ENCODE data around the gene METTL27.
"Not testable (repeated sequence)": the region's sequence is repeated elsewhere in the genome, so short reads cannot be mapped to it uniquely, and the experiment has no call there.

The METTL27 gene

DNA sequence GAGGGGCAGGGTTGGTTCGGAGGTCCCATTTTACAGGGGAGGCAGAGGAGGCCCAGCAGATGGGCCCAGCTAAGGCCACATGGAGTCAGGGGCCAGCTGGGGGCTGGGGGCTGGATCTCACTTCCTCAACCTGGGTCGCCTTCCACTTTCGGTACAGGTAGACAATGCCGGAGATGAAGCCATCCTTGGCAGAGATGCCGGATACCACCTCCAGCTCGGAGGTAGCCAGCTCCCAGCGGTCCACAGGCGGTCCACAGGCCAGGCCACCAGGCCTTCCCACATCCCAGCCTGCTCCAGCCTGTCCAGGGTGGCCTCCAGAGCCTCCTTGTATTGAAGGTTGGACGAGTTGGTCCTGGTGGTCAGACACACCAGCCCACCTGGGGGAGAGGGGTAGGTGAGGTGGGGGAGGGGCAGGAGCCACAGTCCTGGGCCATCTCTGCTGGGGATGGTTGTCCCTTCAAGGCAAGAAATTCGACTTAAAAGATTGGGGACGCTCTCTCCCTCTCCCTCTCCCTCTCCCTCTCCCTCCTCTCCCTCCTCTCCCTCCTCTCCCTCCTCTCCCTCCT is 7.6 kb downstream of the METTL27 start:
- DNase-seq = no peak

DNA sequence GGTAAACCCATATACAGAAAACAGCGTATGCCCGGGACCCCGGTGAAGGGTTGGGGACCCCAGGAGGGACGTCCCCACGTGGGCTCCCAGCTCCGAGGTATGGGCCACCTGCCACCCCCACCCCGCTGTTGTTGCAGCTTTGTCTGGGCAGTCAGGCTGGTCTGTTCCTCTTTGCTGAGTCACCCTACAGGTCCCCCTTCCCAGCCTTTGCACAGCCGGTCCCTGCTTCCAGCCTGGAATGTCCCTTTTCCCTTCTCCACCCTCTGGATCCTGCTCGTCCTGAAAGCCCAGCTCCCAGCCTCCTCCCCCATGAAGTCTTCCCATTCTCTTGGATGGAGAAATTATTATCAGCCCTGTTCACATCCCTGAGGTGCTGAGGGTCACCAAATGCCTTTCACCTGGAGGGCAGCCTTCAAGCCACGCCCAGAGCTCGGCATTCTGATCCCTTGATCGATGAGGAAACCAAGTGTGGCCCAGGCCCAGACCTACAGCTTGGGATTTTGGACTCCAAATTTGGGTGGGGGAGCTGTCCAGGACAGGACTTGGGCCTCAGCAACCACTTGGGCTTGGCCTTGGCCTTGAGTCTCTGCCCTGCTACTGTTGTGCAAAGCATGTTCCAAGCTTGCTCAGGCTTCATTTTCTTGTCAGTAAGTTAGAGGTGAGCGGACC is 8.9 kb downstream of the METTL27 start:
- no peak for DNase-seq

GRCh38 chr7:73832806-73833205 is 9.5 kb downstream of the METTL27 start:
- DNase-seq = no peak

DNA sequence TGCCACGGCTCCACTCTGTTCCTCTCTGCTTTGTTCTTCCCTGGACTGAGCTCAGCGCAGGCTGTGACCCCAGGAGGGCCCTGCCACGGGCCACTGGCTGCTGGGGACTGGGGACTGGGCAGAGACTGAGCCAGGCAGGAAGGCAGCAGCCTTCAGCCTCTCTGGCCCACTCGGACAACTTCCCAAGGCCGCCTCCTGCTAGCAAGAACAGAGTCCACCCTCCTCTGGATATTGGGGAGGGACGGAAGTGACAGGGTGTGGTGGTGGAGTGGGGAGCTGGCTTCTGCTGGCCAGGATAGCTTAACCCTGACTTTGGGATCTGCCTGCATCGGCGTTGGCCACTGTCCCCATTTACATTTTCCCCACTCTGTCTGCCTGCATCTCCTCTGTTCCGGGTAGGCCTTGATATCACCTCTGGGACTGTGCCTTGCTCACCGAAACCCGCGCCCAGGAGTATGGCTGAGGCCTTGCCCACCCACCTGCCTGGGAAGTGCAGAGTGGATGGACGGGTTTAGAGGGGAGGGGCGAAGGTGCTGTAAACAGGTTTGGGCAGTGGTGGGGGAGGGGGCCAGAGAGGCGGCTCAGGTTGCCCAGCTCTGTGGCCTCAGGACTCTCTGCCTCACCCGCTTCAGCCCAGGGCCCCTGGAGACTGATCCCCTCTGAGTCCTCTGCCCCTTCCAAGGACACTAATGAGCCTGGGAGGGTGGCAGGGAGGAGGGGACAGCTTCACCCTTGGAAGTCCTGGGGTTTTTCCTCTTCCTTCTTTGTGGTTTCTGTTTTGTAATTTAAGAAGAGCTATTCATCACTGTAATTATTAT is 10.3 kb downstream of the METTL27 start:
- DNase-seq = no peak

DNA sequence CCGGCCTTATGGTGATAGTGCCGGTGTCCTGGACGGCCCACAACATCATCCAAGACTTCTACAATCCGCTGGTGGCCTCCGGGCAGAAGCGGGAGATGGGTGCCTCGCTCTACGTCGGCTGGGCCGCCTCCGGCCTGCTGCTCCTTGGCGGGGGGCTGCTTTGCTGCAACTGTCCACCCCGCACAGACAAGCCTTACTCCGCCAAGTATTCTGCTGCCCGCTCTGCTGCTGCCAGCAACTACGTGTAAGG is 10.8 kb downstream of the METTL27 start:
- DNase-seq = no peak

DNA sequence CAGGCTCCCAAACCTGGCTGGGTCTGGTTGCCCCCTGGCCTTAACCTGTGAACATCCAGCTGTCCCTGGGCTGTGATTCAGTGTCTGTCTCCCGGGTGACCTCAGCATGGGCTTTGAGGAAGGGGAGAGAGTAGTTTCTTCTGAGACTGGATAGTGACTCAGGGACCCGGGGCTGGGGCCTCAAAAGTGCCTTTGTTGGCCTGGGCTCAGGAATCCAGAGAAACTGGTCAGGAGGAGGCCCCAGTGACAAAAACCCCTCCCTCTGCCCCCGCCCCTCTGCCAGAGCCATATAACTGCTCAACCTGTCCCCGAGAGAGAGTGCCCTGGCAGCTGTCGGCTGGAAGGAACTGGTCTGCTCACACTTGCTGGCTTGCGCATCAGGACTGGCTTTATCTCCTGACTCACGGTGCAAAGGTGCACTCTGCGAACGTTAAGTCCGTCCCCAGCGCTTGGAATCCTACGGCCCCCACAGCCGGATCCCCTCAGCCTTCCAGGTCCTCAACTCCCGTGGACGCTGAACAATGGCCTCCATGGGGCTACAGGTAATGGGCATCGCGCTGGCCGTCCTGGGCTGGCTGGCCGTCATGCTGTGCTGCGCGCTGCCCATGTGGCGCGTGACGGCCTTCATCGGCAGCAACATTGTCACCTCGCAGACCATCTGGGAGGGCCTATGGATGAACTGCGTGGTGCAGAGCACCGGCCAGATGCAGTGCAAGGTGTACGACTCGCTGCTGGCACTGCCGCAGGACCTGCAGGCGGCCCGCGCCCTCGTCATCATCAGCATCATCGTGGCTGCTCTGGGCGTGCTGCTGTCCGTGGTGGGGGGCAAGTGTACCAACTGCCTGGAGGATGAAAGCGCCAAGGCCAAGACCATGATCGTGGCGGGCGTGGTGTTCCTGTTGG is 11.4 kb downstream of the METTL27 start, which contains the start of gene CLDN4:
Gene CLDN4, plus strand, starts transcription at position 316 of the 903 bp plus-strand sequence. Its CDS starts 206 bp downstream, at position 522.
- DNase-seq = no peak

- DNase-seq = no peak
Measured at GRCh38 chr7:73829921-73830680, 12.2 kb downstream of the METTL27 start.

- no peak for DNase-seq
Measured at GRCh38 chr7:73829505-73829904, 12.8 kb downstream of the METTL27 start.

DNA sequence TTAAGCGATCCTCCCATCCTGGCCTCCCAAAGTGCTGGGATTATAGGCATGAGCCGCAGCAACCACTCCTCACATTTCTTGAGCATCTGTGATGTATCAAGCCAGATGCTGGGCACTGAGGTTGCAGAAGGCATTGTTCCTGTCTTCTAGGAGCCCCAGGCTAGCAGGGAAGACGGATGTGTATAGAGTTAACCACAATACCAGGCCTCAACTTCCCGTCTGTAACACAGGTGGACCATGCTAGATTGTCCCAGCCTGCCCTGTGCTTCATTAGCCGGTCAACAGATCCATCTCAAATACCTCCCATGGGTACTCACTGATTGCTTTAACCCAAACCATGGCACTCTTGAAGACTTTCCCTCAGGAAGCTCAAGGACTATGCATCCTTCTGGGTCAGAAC is 13.3 kb downstream of the METTL27 start:
- no peak for DNase-seq

DNA sequence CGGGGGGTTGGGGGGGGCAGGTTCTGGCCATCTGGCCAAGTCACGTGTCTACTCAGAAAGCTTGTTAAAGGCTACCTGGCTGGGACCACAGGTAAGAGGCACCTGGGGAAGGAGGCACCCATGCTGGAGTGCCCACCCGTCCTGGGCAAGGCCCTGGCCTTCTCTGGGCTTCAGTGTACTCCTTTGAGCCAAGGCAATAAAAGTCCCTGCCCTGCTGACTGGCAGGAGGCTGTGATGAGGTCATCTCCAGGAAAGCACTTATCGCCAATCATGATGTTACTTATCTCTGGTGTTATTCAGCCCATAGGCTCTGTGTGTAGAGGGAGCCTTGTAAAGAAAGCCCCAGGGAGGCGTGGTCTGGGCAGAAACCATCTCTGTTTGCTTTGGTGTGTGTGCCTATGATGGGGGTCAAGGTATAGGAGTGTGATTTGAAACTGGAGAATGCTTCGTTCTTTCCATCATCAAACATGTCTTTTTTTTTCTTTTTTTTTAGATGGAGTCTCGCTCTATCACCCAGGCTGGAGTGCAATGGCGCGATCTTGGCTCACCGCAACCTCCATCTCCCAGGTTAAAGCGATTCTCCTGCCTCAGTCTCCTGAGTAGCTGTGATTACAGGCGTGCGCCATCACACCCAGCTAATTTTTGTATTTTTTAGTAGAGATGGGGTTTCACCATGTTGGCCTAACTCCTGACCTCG is 14.1 kb downstream of the METTL27 start:
- peak; percentile 25 for DNase-seq

DNA sequence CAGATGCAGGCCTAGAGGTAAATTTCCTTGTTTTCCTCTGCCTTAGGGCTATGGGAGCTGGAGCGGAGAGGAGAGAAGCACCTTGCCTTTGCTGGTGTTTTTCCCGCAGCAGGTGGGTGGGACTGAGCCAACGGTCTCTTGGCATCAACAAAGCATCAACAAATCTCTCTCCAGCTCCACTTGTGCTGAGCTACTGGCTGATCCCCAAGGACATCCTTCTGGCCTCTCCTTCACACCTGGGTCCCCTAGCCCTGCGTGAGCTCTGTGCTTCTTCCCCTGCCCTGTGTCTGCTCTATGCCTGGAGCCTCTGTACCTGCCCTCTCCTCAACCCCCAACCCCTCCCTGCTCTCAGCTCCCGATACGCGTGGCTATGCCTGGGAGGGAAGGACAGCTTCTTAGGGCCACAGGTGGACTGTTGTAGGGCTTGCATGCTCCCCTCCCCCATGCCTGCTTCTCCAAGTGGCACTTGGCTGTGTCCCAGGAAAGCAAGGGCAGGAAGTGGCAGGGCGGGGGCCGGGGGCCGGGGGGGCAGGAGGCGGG is 14.7 kb downstream of the METTL27 start:
- peak; percentile 37 for DNase-seq

GRCh38 chr7:73824986-73825385 is 17.3 kb downstream of the METTL27 start:
- DNase-seq = no peak

DNA sequence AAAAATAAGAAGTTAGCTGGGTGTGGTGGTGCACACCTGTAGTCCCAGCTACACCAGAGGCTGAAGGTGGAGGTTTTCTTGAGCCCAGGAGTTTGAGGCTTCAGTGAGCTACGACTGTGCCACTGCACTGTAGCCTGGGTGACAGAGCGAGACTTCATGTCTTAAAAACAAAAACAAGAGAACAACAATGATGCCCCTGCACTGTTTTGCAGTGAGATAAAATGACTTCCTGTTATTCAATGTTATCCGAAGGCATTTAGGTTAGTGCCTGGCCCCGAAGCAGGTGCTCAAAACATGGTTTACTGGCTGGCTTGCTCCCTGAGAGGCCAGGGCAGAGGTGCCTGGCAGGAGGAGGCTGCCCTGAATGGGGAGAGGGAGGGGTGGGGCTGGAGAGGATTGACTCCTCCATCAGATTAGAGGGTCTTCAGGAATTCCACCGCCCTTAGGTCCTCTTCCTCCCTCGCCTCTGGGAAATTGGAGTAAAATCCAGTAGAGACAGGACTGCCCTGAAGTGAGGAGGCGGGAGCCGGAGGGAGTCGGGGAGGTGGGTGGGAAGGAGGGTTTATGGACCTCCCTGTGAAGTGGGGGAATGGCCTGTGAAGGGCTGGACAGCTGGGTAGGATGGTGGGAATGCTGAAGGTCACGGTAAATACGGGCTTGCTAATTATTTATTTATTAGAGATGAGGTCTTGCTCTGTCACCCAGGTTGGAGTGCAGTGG is 18.3 kb downstream of the METTL27 start:
- DNase-seq = no peak

GRCh38 chr7:73823257-73823656 is 19.1 kb downstream of the METTL27 start:
- DNase-seq = no peak

- DNase-seq = no peak
Measured at GRCh38 chr7:73822319-73823173, 19.8 kb downstream of the METTL27 start.

DNA sequence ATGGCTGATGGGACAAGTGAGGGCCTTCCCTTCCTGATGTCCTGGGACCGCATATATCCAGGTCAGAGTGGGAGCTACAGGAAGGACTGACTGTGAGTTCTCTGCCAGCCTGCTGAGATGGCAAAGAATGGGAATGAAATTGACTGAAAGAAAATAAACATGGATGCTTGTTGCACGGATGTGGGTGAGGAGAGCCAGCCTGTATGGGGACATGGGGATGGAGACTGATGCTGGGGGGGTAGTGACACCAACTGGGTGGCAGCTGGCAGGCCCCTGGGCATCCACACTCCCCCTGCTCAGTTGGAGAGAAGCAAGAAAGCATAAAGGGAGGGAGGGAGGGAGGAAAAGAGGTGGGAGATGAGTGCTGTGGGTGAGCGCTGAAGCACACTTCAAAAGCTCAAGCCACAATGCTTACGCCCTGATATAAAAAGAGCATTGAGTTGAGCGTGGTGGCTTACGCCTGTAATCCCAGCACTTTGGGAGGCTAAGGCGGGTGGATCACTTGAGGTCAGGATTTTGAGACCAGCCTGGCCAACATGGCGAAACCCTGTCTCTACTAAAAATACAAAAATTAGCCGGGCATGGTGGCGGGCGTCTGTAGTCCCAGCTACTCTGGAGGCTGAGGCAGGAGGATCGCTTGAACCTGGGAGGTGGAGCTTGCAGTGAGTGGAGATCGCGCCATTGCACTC is 20.6 kb downstream of the METTL27 start:
- not testable (repeated sequence) for DNase-seq

DNA sequence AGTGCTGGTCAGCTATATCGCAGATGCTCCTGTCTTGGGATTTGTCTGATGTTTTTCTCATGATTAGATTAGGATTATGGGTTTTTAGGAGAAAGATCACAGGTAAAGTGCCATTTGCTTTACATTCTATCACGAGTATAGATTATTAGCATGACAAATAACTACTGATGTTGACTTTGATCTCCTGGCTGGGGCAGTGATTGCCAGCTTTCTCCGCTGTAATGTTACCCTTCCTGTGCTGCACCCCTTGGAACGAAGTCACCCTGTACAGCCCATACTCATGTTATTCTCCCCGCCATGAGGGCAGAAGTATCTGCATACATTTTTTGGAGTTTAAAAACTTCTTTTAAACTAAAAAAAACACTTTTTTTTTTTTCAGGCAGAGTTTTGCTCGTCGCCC is 22.3 kb downstream of the METTL27 start:
- no peak for DNase-seq

DNA sequence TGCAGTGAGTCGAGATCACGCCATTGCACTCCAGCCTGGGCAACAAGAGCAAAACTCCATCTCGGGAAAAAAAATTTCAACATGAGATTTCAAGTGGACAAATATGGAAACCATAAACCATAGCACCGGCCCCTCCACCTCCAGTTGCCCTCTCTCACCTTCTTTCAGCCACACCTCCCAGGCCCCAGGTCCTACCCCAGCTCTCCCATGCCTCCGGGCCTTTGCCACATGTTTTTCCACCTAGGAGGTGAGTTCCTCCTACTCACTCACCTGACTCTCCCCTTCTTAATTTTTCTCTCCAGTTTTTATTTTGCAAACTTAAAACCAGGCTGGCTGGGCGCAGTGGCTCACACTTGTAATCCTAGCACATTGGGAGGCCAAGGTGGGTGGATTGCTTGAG is 25.2 kb downstream of the METTL27 start:
- DNase-seq = no peak

DNA sequence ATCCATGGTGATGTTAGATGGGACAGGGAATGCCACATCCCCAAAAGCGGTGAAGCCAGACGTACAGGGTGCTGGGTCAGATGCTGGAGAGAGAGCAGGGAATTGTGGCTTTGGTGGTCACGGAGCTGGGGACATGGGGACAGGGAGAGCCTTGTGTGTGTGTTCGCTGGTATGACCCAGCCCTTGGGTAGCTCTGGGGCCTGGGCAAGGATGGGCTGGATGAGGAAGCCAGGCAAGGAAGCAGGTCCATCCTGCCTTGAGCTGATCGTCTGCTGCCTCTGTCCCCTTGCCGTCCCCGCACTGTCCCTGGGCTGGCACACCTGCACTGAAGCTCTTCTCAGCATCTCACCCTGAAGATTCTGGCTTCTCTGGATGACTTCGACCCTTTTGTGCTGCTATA is 26.9 kb downstream of the METTL27 start:
- no peak for DNase-seq
